ENCODE data around the gene MAT2A. TPM values are rescaled to one million over a fixed set of nuclear protein-coding genes. Genes with fewer than 3 reads are reported as not detected.
A peak's percentile ranks its signal among the peaks of the same experiment; 100 is the strongest.

The MAT2A gene
- total and polyA plus RNA-seq, 9 of the 15 experiments (the other 6 are each of a cell fraction or from before 2014, with no cell fraction given): 130 to 1,027 (median 240) TPM

DNA sequence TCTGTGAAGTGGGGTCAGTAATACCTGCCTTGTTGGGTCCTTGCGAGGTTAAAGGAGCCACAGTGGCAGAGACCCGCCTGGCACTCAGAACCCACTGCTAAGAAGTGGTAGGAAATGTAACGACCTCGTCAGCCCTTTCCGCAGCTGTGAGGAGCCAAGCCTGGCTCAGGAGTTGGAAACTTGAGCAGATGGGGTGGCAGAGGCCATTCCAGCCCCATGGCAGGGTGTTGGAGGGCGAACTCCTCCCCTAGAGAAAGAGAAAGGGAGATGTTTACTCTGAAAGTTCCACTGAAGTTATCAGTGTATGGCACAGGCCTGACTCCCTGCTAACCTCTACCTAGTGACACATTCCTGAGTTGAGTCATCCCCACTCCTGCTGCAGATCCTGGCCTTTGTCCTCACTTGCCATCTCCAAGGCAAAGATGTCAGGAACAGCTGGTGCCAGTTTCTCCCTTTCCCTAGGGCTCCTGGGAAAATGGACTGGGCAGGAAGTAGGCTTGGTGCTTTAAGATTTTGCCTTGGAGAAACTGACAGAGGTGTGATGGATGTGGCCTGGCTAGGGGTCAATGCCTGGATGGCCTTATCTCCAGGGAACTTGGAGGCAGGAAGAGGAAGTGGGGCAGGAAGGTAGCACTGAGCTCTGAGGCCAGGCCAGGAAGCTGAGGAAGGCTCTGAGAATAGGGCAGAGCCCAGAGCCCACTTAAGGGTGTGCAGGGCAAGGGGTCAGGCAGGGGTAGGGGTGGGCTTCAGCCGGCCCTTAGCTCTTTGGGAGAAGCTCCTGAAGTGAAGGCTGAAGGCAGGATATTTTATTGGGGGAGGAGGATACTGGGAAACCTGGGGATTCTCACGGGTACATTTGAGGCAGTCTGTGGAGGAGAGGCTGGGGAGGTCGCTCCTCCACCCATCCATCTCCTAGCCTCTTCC is 46.2 kb downstream of the MAT2A start (continued):
- no peak for TF ChIP-seq ZNF586 (CRISPR knock-in tag; conservative IDR thresholded peaks at IDR 0.05)
- 0 out of 2 replicates have a peak, but pooled peaks have one; percentile 28 for TF ChIP-seq ZNF224 (CRISPR knock-in tag; IDR thresholded peaks at IDR 0.05)
- TF ChIP-seq ZNF699 (CRISPR knock-in tag; IDR thresholded peaks at IDR 0.05; ENCODE audit: insufficient replicate concordance): no peak
- TF ChIP-seq ZNF583 (CRISPR knock-in tag; IDR thresholded peaks at IDR 0.05): no peak
- TF ChIP-seq, protein P1, sequence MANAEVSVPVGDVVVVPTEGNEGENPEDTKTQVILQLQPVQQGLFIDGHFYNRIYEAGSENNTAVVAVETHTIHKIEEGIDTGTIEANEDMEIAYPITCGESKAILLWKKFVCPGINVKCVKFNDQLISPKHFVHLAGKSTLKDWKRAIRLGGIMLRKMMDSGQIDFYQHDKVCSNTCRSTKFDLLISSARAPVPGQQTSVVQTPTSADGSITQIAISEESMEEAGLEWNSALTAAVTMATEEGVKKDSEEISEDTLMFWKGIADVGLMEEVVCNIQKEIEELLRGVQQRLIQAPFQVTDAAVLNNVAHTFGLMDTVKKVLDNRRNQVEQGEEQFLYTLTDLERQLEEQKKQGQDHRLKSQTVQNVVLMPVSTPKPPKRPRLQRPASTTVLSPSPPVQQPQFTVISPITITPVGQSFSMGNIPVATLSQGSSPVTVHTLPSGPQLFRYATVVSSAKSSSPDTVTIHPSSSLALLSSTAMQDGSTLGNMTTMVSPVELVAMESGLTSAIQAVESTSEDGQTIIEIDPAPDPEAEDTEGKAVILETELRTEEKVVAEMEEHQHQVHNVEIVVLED (CRISPR knock-in tag; IDR thresholded peaks at IDR 0.05): no peak
- TF ChIP-seq, protein P2, sequence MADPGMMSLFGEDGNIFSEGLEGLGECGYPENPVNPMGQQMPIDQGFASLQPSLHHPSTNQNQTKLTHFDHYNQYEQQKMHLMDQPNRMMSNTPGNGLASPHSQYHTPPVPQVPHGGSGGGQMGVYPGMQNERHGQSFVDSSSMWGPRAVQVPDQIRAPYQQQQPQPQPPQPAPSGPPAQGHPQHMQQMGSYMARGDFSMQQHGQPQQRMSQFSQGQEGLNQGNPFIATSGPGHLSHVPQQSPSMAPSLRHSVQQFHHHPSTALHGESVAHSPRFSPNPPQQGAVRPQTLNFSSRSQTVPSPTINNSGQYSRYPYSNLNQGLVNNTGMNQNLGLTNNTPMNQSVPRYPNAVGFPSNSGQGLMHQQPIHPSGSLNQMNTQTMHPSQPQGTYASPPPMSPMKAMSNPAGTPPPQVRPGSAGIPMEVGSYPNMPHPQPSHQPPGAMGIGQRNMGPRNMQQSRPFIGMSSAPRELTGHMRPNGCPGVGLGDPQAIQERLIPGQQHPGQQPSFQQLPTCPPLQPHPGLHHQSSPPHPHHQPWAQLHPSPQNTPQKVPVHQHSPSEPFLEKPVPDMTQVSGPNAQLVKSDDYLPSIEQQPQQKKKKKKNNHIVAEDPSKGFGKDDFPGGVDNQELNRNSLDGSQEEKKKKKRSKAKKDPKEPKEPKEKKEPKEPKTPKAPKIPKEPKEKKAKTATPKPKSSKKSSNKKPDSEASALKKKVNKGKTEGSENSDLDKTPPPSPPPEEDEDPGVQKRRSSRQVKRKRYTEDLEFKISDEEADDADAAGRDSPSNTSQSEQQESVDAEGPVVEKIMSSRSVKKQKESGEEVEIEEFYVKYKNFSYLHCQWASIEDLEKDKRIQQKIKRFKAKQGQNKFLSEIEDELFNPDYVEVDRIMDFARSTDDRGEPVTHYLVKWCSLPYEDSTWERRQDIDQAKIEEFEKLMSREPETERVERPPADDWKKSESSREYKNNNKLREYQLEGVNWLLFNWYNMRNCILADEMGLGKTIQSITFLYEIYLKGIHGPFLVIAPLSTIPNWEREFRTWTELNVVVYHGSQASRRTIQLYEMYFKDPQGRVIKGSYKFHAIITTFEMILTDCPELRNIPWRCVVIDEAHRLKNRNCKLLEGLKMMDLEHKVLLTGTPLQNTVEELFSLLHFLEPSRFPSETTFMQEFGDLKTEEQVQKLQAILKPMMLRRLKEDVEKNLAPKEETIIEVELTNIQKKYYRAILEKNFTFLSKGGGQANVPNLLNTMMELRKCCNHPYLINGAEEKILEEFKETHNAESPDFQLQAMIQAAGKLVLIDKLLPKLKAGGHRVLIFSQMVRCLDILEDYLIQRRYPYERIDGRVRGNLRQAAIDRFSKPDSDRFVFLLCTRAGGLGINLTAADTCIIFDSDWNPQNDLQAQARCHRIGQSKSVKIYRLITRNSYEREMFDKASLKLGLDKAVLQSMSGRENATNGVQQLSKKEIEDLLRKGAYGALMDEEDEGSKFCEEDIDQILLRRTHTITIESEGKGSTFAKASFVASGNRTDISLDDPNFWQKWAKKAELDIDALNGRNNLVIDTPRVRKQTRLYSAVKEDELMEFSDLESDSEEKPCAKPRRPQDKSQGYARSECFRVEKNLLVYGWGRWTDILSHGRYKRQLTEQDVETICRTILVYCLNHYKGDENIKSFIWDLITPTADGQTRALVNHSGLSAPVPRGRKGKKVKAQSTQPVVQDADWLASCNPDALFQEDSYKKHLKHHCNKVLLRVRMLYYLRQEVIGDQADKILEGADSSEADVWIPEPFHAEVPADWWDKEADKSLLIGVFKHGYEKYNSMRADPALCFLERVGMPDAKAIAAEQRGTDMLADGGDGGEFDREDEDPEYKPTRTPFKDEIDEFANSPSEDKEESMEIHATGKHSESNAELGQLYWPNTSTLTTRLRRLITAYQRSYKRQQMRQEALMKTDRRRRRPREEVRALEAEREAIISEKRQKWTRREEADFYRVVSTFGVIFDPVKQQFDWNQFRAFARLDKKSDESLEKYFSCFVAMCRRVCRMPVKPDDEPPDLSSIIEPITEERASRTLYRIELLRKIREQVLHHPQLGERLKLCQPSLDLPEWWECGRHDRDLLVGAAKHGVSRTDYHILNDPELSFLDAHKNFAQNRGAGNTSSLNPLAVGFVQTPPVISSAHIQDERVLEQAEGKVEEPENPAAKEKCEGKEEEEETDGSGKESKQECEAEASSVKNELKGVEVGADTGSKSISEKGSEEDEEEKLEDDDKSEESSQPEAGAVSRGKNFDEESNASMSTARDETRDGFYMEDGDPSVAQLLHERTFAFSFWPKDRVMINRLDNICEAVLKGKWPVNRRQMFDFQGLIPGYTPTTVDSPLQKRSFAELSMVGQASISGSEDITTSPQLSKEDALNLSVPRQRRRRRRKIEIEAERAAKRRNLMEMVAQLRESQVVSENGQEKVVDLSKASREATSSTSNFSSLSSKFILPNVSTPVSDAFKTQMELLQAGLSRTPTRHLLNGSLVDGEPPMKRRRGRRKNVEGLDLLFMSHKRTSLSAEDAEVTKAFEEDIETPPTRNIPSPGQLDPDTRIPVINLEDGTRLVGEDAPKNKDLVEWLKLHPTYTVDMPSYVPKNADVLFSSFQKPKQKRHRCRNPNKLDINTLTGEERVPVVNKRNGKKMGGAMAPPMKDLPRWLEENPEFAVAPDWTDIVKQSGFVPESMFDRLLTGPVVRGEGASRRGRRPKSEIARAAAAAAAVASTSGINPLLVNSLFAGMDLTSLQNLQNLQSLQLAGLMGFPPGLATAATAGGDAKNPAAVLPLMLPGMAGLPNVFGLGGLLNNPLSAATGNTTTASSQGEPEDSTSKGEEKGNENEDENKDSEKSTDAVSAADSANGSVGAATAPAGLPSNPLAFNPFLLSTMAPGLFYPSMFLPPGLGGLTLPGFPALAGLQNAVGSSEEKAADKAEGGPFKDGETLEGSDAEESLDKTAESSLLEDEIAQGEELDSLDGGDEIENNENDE (IDR thresholded peaks at IDR 0.05; ENCODE audit: low read depth, low read length): no peak
- TF ChIP-seq, protein P3, sequence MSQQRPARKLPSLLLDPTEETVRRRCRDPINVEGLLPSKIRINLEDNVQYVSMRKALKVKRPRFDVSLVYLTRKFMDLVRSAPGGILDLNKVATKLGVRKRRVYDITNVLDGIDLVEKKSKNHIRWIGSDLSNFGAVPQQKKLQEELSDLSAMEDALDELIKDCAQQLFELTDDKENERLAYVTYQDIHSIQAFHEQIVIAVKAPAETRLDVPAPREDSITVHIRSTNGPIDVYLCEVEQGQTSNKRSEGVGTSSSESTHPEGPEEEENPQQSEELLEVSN (IDR thresholded peaks at IDR 0.05; ENCODE audit: borderline replicate concordance in 1 of 2, extremely low read depth in 1 of 2, insufficient read depth in 1 of 2, insufficient read length in 1 of 2, low read depth in 1 of 2, low read length in 1 of 2, poor library complexity in 1 of 2, severe bottlenecking in 1 of 2): no peak
- TF ChIP-seq, protein P4, sequence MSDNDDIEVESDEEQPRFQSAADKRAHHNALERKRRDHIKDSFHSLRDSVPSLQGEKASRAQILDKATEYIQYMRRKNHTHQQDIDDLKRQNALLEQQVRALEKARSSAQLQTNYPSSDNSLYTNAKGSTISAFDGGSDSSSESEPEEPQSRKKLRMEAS (CRISPR knock-in tag; IDR thresholded peaks at IDR 0.05): no peak; the same call in 1 of the 2 replicates
- no peak for TF ChIP-seq TOE1 (IDR thresholded peaks at IDR 0.05; ENCODE audit: borderline replicate concordance)
- TF ChIP-seq TOE1 (CRISPR knock-in tag; IDR thresholded peaks at IDR 0.05; ENCODE audit: borderline replicate concordance, low read depth): no peak
- no peak for TF ChIP-seq PURB (CRISPR knock-in tag; IDR thresholded peaks at IDR 0.05; ENCODE audit: low read depth)

Data from K562 (cell line).